Hepatocyte (in vitro differentiated cells): Measurements from ENCODE around the gene FOXO1.

Experiments
- EZH2 ChIP-seq: fragments of 200-600 bp; sonication (generic); IDR thresholded peaks from 2 replicates; pipeline ENCODE4 v1.6.1; 2016; ENCODE audit warnings: antibody characterized with exemption, mild to moderate bottlenecking, borderline replicate concordance
- TF ChIP-seq, protein P1 (sequence below): fragments of 200-600 bp; sonication (generic); IDR thresholded peaks from 2 replicates; pipeline ENCODE4 v1.5.1; 2016; ENCODE audit warnings: antibody characterized with exemption, mild to moderate bottlenecking; ENCODE audit not compliant: poor library complexity

- TF ChIP-seq, protein P1, sequence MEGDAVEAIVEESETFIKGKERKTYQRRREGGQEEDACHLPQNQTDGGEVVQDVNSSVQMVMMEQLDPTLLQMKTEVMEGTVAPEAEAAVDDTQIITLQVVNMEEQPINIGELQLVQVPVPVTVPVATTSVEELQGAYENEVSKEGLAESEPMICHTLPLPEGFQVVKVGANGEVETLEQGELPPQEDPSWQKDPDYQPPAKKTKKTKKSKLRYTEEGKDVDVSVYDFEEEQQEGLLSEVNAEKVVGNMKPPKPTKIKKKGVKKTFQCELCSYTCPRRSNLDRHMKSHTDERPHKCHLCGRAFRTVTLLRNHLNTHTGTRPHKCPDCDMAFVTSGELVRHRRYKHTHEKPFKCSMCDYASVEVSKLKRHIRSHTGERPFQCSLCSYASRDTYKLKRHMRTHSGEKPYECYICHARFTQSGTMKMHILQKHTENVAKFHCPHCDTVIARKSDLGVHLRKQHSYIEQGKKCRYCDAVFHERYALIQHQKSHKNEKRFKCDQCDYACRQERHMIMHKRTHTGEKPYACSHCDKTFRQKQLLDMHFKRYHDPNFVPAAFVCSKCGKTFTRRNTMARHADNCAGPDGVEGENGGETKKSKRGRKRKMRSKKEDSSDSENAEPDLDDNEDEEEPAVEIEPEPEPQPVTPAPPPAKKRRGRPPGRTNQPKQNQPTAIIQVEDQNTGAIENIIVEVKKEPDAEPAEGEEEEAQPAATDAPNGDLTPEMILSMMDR: no peak
- no peak for TF ChIP-seq EZH2
These were observed 636 bp upstream of the FOXO1 start for GRCh38 chr13:40666933-40667621.
